GM15510 (cell line): ENCODE data around the gene ANK3.

Experiments used
- POLR2A ChIP-seq: IDR thresholded peaks from 3 replicates; pipeline ENCODE4 v1.6.1; 2011; ENCODE audit warnings: borderline replicate concordance; ENCODE audit not compliant: insufficient read length; ENCODE audit errors: extremely low read depth

The ANK3 gene

DNA sequence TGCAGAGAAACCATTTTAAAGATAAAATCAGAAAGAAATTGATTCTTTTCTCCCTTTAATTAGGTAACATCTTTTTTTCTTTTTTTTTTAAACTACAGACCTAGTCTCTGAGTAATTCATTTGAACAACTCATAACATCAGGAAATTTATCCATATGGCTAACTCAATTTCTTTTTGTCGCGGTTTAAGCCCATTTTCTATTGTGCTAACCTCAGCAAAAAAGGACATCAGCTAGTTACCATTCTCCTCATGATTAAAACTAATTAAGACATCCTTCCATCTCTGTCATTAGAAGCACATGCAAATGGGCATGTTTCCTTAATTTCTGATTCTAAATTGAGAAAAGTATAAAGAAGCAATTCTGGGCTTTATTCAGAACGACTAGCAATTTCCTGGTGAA, 57.8 kb downstream of the ANK3 start:
- no peak for TF ChIP-seq POLR2A

DNA sequence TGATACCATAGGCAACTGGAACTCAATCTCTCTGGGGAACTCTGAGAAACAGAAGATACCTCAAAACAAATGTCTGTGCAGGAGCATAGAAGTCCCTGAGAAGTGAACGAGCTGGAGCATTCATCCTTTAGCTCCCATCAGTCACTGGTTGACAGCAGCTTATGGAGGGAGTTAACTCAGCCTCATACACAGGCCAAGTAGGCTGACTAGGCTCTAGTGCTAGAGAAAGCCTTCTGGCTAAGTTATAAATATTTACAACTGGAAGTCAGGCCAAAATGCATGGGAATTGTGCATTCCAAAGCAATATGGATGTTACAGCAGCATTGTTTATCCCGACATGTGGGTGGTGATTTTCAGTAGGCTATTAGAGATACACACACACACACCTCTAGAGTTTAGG, 66.5 kb downstream of the ANK3 start:
- no peak for TF ChIP-seq POLR2A

DNA sequence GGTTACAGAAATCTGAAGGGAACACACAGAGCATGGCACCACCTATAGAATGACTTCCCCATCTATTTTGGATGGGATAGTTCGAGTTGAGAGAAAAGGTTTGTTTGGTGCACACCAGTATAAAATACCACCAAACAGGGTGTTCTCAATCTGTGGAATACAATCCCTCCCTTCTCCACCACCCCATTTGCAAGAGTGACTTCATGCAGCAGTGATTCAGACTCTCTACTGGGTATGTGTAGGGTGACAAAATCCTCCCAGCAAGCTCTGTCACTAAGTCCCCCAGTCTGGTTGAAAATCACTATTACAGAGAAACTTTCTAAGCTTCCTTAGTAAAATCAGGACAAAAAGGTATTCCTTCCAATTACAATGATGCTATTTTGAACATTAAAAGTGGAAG, 69.0 kb downstream of the ANK3 start:
- no peak for TF ChIP-seq POLR2A

DNA sequence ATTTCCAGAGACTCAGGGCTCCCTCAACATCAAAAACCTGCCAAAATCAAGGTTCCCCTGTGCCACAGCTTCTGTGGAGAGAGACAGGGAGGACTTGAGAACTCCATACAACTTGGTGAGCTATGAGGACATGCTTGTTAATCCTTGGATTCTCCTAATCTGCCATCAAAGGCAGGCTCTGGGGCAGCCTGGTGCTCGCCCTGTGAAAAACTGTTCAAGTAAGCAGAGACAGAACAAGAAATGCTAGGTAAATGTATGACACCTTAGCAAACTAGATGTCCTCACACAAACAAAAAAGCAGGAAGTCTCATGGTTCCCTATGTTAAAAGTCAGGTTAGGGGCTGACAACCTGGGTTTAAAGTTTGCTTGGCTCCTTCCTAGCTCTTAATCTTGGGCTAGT, 73.6 kb downstream of the ANK3 start:
- no peak for TF ChIP-seq POLR2A

GRCh38 chr10:60315311-60315710, 74.4 kb downstream of the ANK3 start:
- TF ChIP-seq POLR2A, result no peak

GRCh38 chr10:60314069-60314940, 75.4 kb downstream of the ANK3 start:
- TF ChIP-seq POLR2A, result no peak

DNA sequence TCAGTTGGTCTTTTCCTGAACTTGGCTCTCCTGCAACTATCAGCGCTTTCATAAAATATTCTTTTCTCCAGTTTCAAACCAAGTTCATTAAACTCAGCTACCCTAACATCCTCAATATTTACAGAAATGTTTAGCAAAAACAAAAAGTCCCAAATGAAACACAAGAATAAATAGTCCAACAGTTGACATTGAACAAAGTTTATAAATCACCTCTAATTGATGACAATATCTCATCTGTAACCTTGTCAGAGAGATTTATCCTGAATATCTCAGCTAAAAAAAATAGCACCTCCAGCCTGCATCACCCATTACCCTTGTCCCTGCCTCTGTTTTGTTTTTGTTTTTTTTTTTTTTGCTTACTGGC, 76.1 kb downstream of the ANK3 start:
- no peak for TF ChIP-seq POLR2A

DNA sequence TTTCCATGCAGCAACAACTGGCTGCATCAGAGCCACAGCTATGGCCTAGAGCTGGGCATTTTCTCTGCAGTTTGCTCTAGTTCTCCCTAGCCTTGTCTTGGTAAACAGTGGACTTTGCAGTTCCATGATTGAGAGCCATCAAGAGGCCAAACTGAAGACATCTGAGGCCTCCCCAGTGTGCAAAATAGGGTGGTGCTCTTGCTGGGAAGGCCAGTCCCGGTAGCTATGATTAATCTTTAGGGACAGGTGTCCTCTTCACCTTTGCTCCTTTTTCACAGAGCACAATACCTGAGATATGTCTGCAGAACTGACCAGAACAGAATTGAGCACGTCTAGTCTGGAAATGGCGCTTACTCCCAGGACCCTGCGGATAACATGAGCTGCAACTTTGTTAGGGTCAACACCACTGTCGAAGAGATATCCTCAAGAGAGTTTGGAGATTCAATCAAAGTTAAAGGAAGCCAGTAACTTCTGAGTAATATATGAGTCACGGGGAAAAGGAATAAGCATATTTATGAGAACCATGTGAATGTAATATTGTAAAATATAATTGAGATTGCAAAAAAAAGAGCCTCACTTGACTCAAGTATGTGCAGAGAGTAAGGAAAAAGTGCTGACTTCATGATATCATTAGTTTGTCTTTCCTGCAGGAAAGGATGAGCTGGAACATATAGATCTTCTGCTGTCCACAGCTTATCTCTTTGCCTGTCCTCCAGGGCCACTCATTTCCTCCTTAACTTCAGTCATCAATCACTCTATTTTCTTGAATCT, 76.7 kb downstream of the ANK3 start:
- TF ChIP-seq POLR2A, result no peak

DNA sequence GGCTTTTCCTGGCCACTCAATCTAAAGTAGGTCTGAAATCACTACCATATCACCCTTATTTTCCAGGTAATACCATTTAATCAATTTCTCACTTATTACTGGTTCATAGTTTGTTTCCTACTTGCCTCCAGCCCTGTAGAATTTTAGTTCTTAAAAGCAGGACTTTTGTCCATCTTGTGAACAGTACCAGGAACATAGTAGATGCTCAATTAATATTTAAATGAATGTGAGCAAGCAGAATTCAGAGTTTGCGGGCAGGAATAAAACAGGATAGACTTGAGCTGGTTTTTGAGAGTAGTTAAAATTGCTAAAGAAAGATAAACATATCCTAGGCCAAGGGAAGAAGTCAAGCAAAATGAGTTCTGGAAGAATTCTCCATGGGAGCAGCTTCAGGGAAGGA, 77.9 kb downstream of the ANK3 start:
- TF ChIP-seq POLR2A, result no peak

- no peak for TF ChIP-seq POLR2A
These were observed 78.9 kb downstream of the ANK3 start for GRCh38 chr10:60310740-60311139.

DNA sequence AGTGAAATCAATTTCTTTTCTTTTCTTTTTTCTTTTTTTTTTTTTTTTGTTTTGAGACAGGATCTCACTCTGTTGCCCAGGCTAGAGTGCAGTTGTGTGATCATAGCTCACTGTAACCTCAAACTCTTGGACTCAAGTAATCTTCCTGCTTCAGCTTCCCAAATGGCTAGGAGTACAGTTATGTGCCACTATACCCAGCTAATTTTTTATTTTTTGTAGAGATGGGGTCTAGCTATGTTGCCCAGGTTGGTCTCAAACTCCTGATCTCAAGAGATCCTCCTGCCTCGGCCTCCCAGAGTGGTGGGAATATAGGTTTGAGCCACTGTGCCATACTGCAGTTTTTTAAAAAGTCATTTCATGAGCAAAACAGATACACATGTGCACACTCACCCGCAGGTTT, 79.8 kb downstream of the ANK3 start:
- TF ChIP-seq POLR2A, result no peak

- no peak for TF ChIP-seq POLR2A
These were observed 80.3 kb downstream of the ANK3 start for GRCh38 chr10:60309371-60309770.

DNA sequence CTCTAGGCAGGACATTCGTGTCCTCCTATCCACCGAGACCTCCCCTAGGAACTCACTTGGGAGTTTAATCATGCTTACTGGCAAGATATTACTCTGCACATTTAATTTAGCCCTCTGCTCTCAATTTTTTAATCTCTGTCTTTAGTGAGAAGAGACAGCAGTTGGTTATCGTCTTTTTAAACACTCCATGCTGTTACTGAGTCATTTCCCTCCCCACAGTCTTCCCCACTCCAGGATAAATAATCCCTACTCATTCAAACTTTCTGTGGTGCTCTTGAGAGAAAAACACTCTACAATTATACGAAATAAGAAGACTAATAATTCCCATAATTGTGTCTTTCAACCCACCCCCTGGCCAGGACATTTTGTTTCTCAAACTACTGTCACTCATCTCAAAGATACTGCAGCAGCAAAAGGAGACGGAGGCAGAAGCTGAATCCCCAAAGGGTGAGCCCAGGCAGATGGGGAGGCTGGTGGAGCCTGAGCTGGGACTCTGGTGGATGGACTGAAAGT, 84.2 kb downstream of the ANK3 start:
- no peak for TF ChIP-seq POLR2A

DNA sequence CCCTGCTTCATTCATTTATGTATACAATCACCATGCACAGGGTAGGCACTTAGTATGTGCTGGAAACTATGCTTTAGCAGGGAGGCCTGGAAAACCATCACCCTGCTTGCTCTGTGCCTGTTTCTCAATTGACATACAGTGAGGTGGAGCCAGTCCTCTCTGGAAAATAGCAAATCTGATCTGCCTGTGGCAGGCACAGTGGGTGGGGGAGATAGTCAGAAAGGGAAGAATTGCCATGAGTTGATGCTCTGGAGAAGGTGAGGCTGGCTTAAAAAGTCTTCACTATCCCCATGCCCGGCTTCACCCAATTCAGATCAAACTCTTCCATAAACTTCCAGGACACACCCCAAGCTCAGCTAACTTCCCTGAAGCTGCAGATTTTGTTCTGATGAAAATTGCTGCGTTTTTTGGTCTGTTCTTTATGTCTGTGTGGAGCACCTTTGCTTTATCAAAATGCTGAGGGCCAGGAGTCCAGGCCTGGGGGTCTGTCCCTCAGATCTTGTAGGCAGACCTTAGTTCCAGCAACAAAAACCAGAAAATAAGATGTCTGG, 84.8 kb downstream of the ANK3 start:
- no peak for TF ChIP-seq POLR2A

- TF ChIP-seq POLR2A, result no peak
These were observed 85.9 kb downstream of the ANK3 start for GRCh38 chr10:60303778-60304177.
